Forelimb muscle (tissue), 1 donor: ENCODE results near the gene PCLAF. TPM values are rescaled to one million over a fixed set of nuclear protein-coding genes. Genes with fewer than 3 reads are reported as not detected.
A peak's percentile ranks its signal among the peaks of the same experiment; 100 is the strongest.
"Not testable (repeated sequence)": the region's sequence is repeated elsewhere in the genome, so short reads cannot be mapped to it uniquely, and the experiment has no call there.

ENCODE experiments used
- DNase-seq: peaks from one replicate; pipeline ENCODE4 v3.0.0-alpha.2; 2013; ENCODE audit warnings: low read depth
- polyA plus RNA-seq: library from polyadenylated mRNA; unstranded; fragments of 120-200 nt; gene quantifications from one replicate; pipeline ENCODE4 v1.2.1, GENCODE V29; 2013; ENCODE audit not compliant: insufficient read length

The PCLAF gene
- polyA plus RNA-seq, result 27.1 TPM

DNA sequence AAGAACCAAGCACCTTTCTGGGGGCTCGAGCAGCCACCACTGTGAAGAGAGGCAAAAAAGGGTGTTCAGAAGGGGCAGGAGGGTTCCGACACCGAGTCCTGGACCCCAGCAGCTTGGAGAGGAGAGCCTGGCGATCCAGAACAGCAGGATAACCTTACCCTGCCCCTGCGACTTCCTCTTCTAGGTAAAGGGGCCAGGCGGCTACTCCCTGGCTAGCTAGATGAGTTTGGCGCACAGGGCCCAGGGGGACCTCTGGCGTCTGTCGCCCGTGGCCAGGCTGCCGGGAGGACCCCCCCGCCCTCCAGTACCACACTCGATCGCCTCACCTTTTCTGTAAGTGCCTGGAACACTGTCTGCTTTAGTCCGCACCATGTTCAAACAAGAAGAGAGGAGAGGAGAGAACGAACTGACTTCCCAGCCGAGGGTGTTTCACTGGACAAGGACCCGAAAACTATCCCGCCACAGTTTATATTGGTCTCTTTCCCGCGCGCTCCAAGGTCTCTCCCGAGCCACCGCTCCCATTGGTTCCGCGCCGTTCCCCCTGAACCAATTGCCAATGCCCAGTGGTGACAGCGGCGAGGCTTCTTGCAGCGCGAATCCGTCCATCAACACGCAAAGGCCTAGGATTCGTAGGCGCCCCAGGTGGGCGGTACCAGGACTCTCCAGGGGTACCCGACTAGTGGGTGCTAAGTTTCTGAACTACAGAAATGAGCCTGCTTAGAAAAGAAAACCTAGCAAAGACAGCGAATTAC lies at the start of gene PCLAF:
Gene PCLAF (minus strand): TSS at position 442 of the 752 bp plus-strand sequence. CDS start 70 bp downstream, at position 372.
- peak; percentile 95 for DNase-seq

- peak; percentile 61 for DNase-seq
These were observed 48.9 kb upstream of the PCLAF start for GRCh38 chr15:64430000-64430735.

DNA sequence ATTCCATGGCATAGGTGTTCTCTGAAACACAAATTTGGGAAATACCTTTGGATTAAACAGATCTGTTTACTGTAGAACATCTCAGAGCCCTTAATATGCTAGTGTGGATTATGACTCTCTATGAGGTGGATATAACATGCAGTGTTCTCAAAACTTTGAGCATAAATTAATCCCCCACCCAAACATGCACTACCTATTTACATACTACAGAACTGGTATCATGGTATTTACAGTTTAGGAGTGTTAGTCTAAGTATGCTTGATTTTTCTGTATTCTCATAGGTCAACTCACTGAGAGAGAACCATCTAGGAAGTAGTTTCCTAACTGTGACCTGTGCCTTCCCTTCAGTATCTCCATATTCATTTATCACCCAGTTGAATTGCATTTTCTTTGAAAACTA lies 48.2 kb upstream of the PCLAF start:
- DNase-seq, result no peak

- no peak for DNase-seq
These were observed 45.7 kb upstream of the PCLAF start for GRCh38 chr15:64426845-64427465.

DNA sequence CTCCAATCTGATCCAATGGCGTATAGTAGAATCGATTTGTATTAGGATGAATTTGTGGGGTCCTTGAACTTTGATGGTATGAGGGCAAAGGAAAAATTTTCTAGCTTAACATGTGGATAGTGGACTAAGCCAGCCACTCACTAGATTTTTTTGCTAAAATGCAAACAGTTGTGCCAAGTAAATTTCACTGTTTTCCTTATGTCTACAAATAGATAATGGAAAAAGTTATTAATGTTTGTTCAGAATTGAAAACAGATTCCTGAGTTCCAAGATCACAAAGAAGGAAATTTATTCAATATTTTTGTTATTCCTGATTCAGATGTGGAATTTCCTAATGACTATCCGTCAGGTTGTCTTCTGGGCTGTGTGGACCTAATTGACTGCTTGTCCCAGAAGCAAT lies 44.0 kb upstream of the PCLAF start:
- DNase-seq, result peak; percentile 25

DNA sequence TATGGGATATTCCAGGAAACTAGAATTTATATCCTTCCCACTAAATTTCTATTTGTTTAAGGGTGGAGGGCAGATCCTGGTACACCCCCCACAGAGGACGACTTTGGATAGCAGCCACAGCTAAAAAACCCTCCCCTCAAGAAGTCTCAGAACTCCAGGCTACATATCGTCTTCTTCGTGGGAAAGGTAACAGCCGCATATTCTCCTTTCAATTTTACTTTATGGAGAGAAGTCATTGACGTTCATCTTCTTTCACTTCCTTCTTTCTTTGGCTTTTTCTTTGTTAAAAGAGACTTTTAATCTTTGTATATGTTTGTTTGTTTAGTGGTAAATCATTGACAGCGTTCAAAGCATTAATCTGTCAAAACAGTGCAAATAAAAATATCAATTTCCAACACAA lies 42.7 kb upstream of the PCLAF start:
- no peak for DNase-seq

DNA sequence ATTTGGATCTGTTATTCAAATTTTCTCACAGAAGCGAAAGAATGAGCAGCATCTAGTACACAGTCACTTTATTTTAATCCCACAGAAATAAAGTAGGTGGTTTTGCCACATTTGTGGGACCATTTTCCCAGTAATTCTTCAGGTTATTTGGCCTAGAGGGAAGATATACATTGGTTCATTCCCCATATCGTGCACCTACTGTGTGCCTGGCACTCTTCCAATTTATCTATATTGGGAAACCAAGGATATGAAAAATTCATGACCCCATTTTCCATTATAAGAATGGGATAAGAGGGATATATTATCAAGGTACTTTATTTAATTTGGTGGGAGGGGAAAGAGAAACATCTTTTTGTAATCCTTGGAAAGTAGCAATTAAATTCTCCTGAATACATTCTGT lies 41.5 kb upstream of the PCLAF start:
- no peak for DNase-seq

DNA sequence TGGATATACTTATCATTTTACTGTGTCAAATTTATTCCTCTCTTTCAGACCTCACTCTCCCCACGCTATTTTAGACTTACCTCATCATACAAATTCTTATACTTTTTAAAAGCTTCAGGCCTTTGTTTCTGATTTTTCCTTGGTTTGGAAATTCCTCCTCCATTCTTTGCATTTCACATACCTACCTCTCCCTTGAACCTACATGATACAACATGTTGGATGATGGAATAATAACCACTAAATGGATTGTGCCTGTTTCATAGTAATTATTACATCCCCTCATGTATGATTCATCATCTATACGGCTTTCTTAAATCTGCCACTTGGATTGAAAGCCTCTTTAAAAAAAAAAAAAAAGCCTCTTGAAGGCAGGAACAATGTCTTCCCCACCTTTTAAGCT lies 31.0 kb upstream of the PCLAF start:
- DNase-seq, result no peak

- DNase-seq, result no peak
These were observed 19.3 kb upstream of the PCLAF start for GRCh38 chr15:64400583-64400982.

DNA sequence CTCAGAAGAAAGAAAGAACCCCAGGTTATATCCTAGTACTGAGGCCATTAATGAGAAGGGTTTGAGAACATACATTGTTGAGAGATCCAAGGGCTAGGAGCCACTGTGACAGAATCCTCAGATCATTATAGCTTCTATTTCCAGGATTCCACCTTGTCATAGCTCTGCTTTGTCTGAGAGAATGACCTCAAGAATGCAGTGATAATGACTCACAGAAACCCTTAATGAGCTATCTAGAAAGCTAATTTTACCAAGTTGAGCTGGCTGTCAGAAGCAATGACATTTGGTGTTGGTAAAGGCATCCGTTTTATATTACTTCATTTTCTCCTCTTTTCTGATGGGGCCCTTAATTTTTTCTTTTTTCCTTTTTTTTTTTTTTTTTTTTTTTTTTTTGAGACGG lies 17.3 kb upstream of the PCLAF start:
- DNase-seq, result no peak

- DNase-seq, result no peak
These were observed 15.5 kb upstream of the PCLAF start for GRCh38 chr15:64396789-64397188.

DNA sequence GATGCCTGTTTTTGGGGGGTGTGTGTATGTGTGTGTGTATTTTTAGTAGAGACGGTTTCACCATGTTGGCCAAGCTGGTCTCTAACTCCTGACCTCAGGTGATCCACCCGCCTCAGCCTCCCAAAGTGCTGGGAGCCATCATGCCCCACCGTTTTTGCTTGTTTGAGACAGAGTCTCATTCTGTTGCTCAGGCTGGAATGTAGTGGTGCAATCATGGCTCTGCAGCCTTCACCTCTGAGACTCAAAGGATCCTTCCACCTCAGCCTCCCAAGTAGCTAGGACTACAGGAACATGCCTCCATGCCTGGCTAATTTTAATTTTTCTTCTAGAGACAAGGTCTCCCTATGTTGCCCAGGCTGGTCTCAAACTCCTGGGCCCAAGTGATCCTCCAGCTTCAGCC lies 11.2 kb upstream of the PCLAF start:
- DNase-seq, result not testable (repeated sequence)

GRCh38 chr15:64389036-64389435 lies 7.8 kb upstream of the PCLAF start:
- no peak for DNase-seq

- DNase-seq, result peak; percentile 78
These were observed 6.4 kb upstream of the PCLAF start, which contains the start of gene TRIP4 for GRCh38 chr15:64387562-64388168. Gene TRIP4, plus strand, starts transcription at chr15:64387836. Its CDS starts 28 bp downstream, at chr15:64387864.

- no peak for DNase-seq
These were observed 5.0 kb upstream of the PCLAF start for GRCh38 chr15:64386291-64386690.

- no peak for DNase-seq
These were observed 2.5 kb upstream of the PCLAF start for GRCh38 chr15:64383760-64384159.

DNA sequence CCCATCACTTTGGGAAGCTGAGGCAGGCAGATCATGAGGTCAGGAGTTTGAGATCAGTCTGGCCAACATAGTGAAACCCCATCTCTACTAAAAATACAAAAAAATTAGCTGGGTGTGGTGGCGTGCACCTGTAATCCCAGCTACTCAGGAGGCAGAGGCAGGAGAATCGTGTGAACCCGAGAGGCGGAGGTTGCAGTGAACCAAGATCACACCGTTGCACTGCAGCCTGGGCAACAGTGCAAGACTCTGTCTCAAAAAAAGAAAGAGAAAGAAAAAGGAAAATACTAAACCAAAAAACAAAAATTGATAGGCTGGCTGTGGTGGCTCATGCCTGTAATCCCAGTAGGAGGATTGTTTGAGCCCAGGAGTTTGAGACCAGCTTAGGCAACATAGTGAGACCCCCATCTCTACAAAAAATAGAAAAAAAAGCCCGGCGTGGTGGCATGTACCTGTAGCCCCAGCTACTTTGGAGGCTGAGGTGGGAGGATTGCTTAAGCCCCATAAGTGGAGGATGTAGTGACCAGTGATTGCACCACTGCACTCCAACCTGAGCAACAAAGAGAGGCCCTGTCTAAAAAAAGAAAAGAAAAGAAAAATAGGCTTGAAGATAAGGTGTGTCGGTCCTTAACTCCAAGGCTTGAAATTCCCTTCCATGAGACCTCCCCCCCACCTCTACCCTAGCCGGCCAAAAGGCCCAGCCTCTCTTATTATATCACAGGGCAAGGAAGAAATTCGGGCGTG lies 941 bp downstream of the PCLAF start:
- DNase-seq, result not testable (repeated sequence)

- no peak for DNase-seq
These were observed 1.9 kb downstream of the PCLAF start for GRCh38 chr15:64379216-64379960.

- no peak for DNase-seq
These were observed 7.9 kb downstream of the PCLAF start for GRCh38 chr15:64373360-64373759.

DNA sequence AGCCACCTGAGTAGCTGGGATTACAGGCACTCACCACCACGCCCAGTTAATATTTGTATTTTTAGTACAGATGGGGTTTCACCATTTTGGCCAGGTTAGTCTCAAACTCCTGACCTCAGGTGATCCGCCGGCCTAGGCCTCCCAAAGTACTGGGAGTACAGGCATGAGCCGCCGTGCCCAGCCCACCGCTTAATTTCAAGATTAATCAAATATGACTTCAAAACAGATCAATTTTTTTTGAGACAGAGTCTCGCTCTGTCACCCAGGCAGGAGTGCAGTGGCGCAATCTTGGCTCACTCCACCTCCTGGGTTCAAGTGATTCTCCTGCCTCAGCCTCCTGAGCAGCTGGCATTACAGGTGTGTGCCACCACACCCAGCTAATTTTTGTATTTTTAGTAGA lies 9.9 kb downstream of the PCLAF start:
- not testable (repeated sequence) for DNase-seq
